SU-DHL-6 (cell line): ENCODE data around the gene CARD16.
"Not testable (repeated sequence)": the region's sequence is repeated elsewhere in the genome, so short reads cannot be mapped to it uniquely, and the experiment has no call there.

Experiments
- H2AFZ ChIP-seq: fragments of 200-600 bp; sonication (generic); 2 replicates; pipeline ENCODE4 v1.6.1; 2014; ENCODE audit warnings: low read depth, mild to moderate bottlenecking, moderate library complexity, mixed read lengths, antibody characterized with exemption, low read length; ENCODE audit not compliant: severe bottlenecking
- H3F3A ChIP-seq: fragments of 200-600 bp; shearing (Covaris generic); 2 replicates; pipeline ENCODE4 v1.6.0; 2016; ENCODE audit warnings: antibody characterized with exemption, mild to moderate bottlenecking; ENCODE audit not compliant: insufficient read depth
- H3K27ac ChIP-seq: fragments of 200-600 bp; sonication (generic); 2 replicates; pipeline ENCODE4 v1.5.1; 2016; ENCODE audit warnings: low read depth, mild to moderate bottlenecking, low read length, moderate library complexity, mixed read lengths
- H3K27me3 ChIP-seq: fragments of 200-600 bp; sonication (generic), shearing (Covaris generic); 2 replicates; pipeline ENCODE4 v1.6.0; 2014; ENCODE audit warnings: mild to moderate bottlenecking, low read length
- H3K36me3 ChIP-seq: fragments of 200-600 bp; sonication (generic); 2 replicates; pipeline ENCODE4 v1.6.1; 2014; ENCODE audit warnings: mild to moderate bottlenecking, low read length, mixed read lengths
- H3K4me2 ChIP-seq: fragments of 300-600, 200-600 bp; shearing (Covaris generic), sonication (generic); 2 replicates; pipeline ENCODE4 v1.6.0; 2014; ENCODE audit warnings: low read length, low read depth, mild to moderate bottlenecking; ENCODE audit not compliant: poor library complexity, severe bottlenecking
- H3K4me3 ChIP-seq: fragments of 200-600 bp; sonication (generic); 2 replicates; pipeline ENCODE4 v1.5.1; 2014; ENCODE audit warnings: antibody characterized with exemption, low read length, mild to moderate bottlenecking, mixed read lengths; ENCODE audit not compliant: insufficient read depth, poor library complexity, severe bottlenecking
- H3K79me2 ChIP-seq: fragments of 200-600 bp; sonication (generic); 2 replicates; pipeline ENCODE4 v1.6.1; 2014; ENCODE audit warnings: mild to moderate bottlenecking, low read length, moderate library complexity; ENCODE audit not compliant: insufficient read depth
- H3K9ac ChIP-seq: fragments of 200-600 bp; sonication (generic); 2 replicates; pipeline ENCODE4 v1.7.0; 2014; ENCODE audit warnings: mild to moderate bottlenecking, low read length
- H3K9me2 ChIP-seq: fragments of 200-600 bp; sonication (generic); replicated peaks from 2 replicates; pipeline ENCODE4 v1.6.1; 2014; ENCODE audit warnings: low read length; ENCODE audit not compliant: insufficient read depth
- H3K9me3 ChIP-seq: fragments of 200-600 bp; sonication (generic); 2 replicates; pipeline ENCODE4 v1.6.1; 2014; ENCODE audit warnings: low read length, mixed read lengths; ENCODE audit not compliant: insufficient read depth
- H4K20me1 ChIP-seq: fragments of 200-600 bp; sonication (generic); 2 replicates; pipeline ENCODE4 v1.6.1; 2014; ENCODE audit warnings: low read depth, mild to moderate bottlenecking, antibody characterized with exemption, low read length, moderate library complexity, mixed read lengths
- CTCF ChIP-seq: fragments of 200-600 bp; sonication (generic); IDR thresholded peaks from one replicate; pipeline ENCODE4 v1.5.1; 2017; ENCODE audit warnings: antibody characterized with exemption, mild to moderate bottlenecking, low read length, moderate library complexity; ENCODE audit not compliant: insufficient read depth, poor library complexity, severe bottlenecking
- EZH2phosphoT487 ChIP-seq: fragments of 200-600 bp; sonication (generic), shearing (Covaris generic); conservative IDR thresholded peaks from 2 replicates; pipeline ENCODE4 v1.6.1; 2018; ENCODE audit warnings: mild to moderate bottlenecking, antibody characterized with exemption, low read length, moderate library complexity, mixed read lengths

CARD16 gene

GRCh38 chr11:105044557-105045524 lies at the start of gene CARD16:
Gene CARD16, minus strand, starts transcription at chr11:105045335. Its CDS starts 38 bp downstream, at chr11:105045297.
- H3K9ac ChIP-seq, H3K9me3 ChIP-seq, H3K36me3 ChIP-seq, H3K27ac ChIP-seq, H3K79me2 ChIP-seq, H4K20me1 ChIP-seq, H3F3A ChIP-seq, H3K9me2 ChIP-seq, H3K4me2 ChIP-seq, H3K27me3 ChIP-seq, H2AFZ ChIP-seq, H3K4me3 ChIP-seq: not testable (repeated sequence)

- no peaks in the 10 kb centered on the region for H4K20me1 ChIP-seq
- no peak overlapping the region for H3K4me2 ChIP-seq
- no peak overlapping the region for H3K27ac ChIP-seq
- H3K79me2 ChIP-seq = no peaks in the 10 kb centered on the region
- no peaks in the 10 kb centered on the region for H3F3A ChIP-seq
- H3K9me3 ChIP-seq = no peaks in the 10 kb centered on the region
- H3K9me2 ChIP-seq = no peaks in the 10 kb centered on the region; the same call in 1 of the 2 replicates
- no peak overlapping the region for H3K4me3 ChIP-seq
- TF ChIP-seq EZH2phosphoT487 (no peak), CTCF (no peak)
- H2AFZ ChIP-seq = no peak overlapping the region
- H3K27me3 ChIP-seq = no peaks in the 10 kb centered on the region
- no peaks in the 10 kb centered on the region for H3K36me3 ChIP-seq
- no peak overlapping the region for H3K9ac ChIP-seq
Measured at GRCh38 chr11:105092256-105093239, 47.4 kb upstream of the CARD16 start.

- no peaks in the 10 kb centered on the region for H3K27me3 ChIP-seq
- no peak overlapping the region for H3K4me2 ChIP-seq
- H3K27ac ChIP-seq = no peak overlapping the region
- H3K79me2 ChIP-seq = no peaks in the 10 kb centered on the region
- no peak overlapping the region for H2AFZ ChIP-seq
- no peaks in the 10 kb centered on the region for H3K9me2 ChIP-seq
- H4K20me1 ChIP-seq = no peaks in the 10 kb centered on the region
- TF ChIP-seq EZH2phosphoT487 (no peak), CTCF (no peak)
- no peak overlapping the region for H3K9ac ChIP-seq
- no peak overlapping the region for H3K4me3 ChIP-seq
- H3K9me3 ChIP-seq = no peaks in the 10 kb centered on the region
- no peaks in the 10 kb centered on the region for H3K36me3 ChIP-seq
- no peaks in the 10 kb centered on the region for H3F3A ChIP-seq
Measured at GRCh38 chr11:105081412-105082150, 36.4 kb upstream of the CARD16 start.

- not testable (repeated sequence) for H3K27ac ChIP-seq, H3K9me3 ChIP-seq, H3K4me3 ChIP-seq, H3K9ac ChIP-seq, H3K36me3 ChIP-seq, H3K79me2 ChIP-seq, H4K20me1 ChIP-seq, H3K27me3 ChIP-seq, H3K4me2 ChIP-seq, H2AFZ ChIP-seq, H3F3A ChIP-seq, H3K9me2 ChIP-seq
Measured at GRCh38 chr11:105080171-105080906, 35.2 kb upstream of the CARD16 start.
